Measurements from ENCODE around the gene MRPL48. TPM values are rescaled to one million over a fixed set of nuclear protein-coding genes. Genes with fewer than 3 reads are reported as not detected.

MRPL48 gene
- total RNA-seq, 1 donor from 2014 or later: 21.9 TPM

- DNase-seq (ENCODE audit: low read depth): no peak
Observed at GRCh38 chr11:73888244-73888643, 100.6 kb downstream of the MRPL48 start.

- no peak for DNase-seq (ENCODE audit: low read depth)
Observed at GRCh38 chr11:73889019-73889418, 101.3 kb downstream of the MRPL48 start.

- no peak for DNase-seq (ENCODE audit: low read depth)
Observed at GRCh38 chr11:73889536-73889935, 101.9 kb downstream of the MRPL48 start.

- no peak for DNase-seq (ENCODE audit: low read depth)
Observed at GRCh38 chr11:73893041-73893440, 105.4 kb downstream of the MRPL48 start.

GRCh38 chr11:73894725-73895335, 107.2 kb downstream of the MRPL48 start:
- no peak for DNase-seq (ENCODE audit: low read depth)

GRCh38 chr11:73902303-73902702, 114.6 kb downstream of the MRPL48 start:
- no peak for DNase-seq (ENCODE audit: low read depth)

GRCh38 chr11:73907191-73907590, 119.5 kb downstream of the MRPL48 start:
- DNase-seq (ENCODE audit: low read depth): peak; percentile 35

- no peak for DNase-seq (ENCODE audit: low read depth)
Observed at GRCh38 chr11:73912026-73912425, 124.4 kb downstream of the MRPL48 start.

GRCh38 chr11:73913472-73913871, 125.8 kb downstream of the MRPL48 start:
- DNase-seq (ENCODE audit: low read depth): no peak

GRCh38 chr11:73914284-73914683, 126.6 kb downstream of the MRPL48 start:
- DNase-seq (ENCODE audit: low read depth): no peak

Other genes starting within 250 kb of the MRPL48 start
- 21.6 and 23.3 TPM in 2 replicates for gene FAM168A, start 189.8 kb upstream of the MRPL48 start, total RNA-seq
- 0.32 and 0.68 TPM in 2 replicates for gene PLEKHB1, start 141.3 kb upstream of the MRPL48 start, total RNA-seq
- 140 and 142 TPM in 2 replicates for gene RAB6A, start 26.8 kb upstream of the MRPL48 start, total RNA-seq
- gene COA4, start 89.0 kb downstream of the MRPL48 start, total RNA-seq: 184 and 205 TPM in 2 replicates
- 49.6 and 57.1 TPM in 2 replicates for gene PAAF1, start 89.1 kb downstream of the MRPL48 start, total RNA-seq
- 0.36 and 0.83 TPM in 2 replicates for gene DNAJB13, start 163.2 kb downstream of the MRPL48 start, total RNA-seq
- gene UCP2, start 195.0 kb downstream of the MRPL48 start, total RNA-seq: 108 and 148 TPM in 2 replicates
- gene UCP3, start 221.2 kb downstream of the MRPL48 start, total RNA-seq: 0.62 and 2.6 TPM in 2 replicates

All from myocyte (in vitro differentiated cells).